ENCODE results near the gene TAGAP.

DNA sequence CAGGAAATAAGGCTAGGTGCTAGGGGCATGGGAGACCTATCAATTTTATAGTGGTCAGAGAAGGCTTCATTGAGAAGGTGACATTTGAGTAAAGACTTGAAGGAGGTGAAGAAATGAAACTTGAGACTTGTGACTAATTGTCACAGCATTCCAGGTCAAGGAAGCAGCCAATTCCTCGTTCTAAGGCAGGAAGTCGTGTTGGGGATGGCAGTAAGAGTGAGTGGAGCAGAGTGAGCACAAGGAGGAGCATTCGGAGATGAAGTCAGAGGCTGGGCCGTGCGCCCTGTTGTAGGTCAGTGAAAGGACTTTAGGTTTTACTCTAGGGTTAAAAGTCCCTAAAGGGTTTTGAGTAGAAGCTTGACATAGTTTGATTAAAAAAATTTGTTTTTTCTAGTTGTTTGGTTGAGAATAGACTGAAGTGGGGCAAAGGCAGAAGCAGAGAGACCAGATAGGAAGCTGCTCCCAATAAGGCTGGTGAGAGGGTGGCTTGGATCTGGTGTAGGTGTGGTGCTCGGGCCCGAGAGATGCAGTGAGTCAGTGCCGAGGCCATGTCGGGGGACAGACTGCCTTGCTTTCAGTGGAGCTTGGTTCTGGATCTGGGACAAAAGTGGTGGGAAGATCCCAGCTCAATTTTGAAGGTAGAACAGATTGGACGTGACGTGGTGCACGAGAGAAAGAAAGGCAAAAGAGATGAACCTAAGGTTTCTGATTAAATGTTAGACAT lies 42.2 kb downstream of the TAGAP start:
- TF ChIP-seq, protein P1, sequence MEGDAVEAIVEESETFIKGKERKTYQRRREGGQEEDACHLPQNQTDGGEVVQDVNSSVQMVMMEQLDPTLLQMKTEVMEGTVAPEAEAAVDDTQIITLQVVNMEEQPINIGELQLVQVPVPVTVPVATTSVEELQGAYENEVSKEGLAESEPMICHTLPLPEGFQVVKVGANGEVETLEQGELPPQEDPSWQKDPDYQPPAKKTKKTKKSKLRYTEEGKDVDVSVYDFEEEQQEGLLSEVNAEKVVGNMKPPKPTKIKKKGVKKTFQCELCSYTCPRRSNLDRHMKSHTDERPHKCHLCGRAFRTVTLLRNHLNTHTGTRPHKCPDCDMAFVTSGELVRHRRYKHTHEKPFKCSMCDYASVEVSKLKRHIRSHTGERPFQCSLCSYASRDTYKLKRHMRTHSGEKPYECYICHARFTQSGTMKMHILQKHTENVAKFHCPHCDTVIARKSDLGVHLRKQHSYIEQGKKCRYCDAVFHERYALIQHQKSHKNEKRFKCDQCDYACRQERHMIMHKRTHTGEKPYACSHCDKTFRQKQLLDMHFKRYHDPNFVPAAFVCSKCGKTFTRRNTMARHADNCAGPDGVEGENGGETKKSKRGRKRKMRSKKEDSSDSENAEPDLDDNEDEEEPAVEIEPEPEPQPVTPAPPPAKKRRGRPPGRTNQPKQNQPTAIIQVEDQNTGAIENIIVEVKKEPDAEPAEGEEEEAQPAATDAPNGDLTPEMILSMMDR (IDR thresholded peaks at IDR 0.05 in 2 of 3, conservative IDR thresholded peaks at IDR 0.05 in 1 of 3; ENCODE audit: insufficient read depth in 2 of 3, low read depth in 1 of 3, low read length in 3 of 3): no peak
- TF ChIP-seq, protein P2, sequence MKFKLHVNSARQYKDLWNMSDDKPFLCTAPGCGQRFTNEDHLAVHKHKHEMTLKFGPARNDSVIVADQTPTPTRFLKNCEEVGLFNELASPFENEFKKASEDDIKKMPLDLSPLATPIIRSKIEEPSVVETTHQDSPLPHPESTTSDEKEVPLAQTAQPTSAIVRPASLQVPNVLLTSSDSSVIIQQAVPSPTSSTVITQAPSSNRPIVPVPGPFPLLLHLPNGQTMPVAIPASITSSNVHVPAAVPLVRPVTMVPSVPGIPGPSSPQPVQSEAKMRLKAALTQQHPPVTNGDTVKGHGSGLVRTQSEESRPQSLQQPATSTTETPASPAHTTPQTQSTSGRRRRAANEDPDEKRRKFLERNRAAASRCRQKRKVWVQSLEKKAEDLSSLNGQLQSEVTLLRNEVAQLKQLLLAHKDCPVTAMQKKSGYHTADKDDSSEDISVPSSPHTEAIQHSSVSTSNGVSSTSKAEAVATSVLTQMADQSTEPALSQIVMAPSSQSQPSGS (CRISPR knock-in tag; IDR thresholded peaks at IDR 0.05): no peak
- TF ChIP-seq BRCA1 (IDR thresholded peaks at IDR 0.05) (no peak), BRCA1 (CRISPR knock-in tag; IDR thresholded peaks at IDR 0.05) (no peak), ZNF12 (CRISPR knock-in tag; IDR thresholded peaks at IDR 0.05) (no peak), PPARD (CRISPR knock-in tag; IDR thresholded peaks at IDR 0.05) (no peak), RFX1 (IDR thresholded peaks at IDR 0.05) (no peak), YBX1 (IDR thresholded peaks at IDR 0.05) (no peak), SMC3 (conservative IDR thresholded peaks at IDR 0.05; ENCODE audit: insufficient read depth, low read depth, low read length) (no peak), ESRRA (IDR thresholded peaks at IDR 0.05; ENCODE audit: borderline replicate concordance, low read depth) (no peak), RFX5 (IDR thresholded peaks at IDR 0.05; ENCODE audit: low read depth, low read length) (no peak), ZNF124 (CRISPR knock-in tag; IDR thresholded peaks at IDR 0.05) (no peak), ZNF217 (CRISPR knock-in tag; IDR thresholded peaks at IDR 0.05) (no peak)
- TF ChIP-seq, protein P3, sequence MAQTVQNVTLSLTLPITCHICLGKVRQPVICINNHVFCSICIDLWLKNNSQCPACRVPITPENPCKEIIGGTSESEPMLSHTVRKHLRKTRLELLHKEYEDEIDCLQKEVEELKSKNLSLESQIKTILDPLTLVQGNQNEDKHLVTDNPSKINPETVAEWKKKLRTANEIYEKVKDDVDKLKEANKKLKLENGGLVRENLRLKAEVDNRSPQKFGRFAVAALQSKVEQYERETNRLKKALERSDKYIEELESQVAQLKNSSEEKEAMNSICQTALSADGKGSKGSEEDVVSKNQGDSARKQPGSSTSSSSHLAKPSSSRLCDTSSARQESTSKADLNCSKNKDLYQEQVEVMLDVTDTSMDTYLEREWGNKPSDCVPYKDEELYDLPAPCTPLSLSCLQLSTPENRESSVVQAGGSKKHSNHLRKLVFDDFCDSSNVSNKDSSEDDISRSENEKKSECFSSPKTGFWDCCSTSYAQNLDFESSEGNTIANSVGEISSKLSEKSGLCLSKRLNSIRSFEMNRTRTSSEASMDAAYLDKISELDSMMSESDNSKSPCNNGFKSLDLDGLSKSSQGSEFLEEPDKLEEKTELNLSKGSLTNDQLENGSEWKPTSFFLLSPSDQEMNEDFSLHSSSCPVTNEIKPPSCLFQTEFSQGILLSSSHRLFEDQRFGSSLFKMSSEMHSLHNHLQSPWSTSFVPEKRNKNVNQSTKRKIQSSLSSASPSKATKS (CRISPR knock-in tag; IDR thresholded peaks at IDR 0.05): no peak
